Measurements from ENCODE around the gene ACO2. TPM values are rescaled to one million over a fixed set of nuclear protein-coding genes. Genes with fewer than 3 reads are reported as not detected.

Gene ACO2
- total RNA-seq, 1 donor from 2014 or later = 69.9 TPM

DNA sequence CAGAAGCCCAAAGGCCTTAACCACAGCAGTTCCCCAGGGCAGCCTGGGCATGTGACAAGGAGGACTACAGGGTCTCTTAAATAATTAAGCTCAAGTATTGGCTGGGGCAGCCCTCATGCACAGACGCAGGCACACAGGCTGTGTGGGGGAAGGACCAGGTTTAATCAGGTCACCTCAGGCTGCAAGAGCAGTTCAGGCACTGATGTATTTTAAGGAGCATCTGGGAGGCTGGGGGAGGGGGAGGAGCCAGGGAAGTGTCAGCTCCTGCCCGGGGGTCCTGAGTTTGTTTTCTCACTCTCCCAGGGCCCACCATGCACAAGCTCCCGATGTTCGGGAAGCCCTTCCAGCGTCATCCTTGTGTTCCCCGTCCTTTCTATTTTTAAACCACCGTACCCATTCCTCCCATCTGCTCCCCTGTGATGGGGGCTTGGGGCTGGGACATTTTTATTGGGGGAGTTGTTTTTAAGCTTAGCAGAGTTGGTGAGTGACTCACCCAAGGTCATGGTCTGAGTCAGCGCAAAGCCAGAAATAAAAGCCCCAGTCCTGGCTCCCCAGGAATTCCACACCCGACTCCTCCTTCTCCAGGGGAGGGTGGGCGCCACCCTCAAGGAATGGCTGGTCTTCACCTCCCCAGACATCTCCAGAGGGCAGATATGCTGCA is 94.3 kb downstream of the ACO2 start:
- Mint-ChIP-seq H3K9me3 (no peaks in the 10 kb centered on the region), H3K4me1 (peaks cover 36% of the 10 kb centered on the region), H3K4me3 (peak overlapping the region; percentile 81), H3K27ac (peak overlapping the region; percentile 34), H3K36me3 (no peaks in the 10 kb centered on the region), H3K27me3 (ENCODE audit: low read depth) (no peaks in the 10 kb centered on the region)
- TF ChIP-seq, protein P1, sequence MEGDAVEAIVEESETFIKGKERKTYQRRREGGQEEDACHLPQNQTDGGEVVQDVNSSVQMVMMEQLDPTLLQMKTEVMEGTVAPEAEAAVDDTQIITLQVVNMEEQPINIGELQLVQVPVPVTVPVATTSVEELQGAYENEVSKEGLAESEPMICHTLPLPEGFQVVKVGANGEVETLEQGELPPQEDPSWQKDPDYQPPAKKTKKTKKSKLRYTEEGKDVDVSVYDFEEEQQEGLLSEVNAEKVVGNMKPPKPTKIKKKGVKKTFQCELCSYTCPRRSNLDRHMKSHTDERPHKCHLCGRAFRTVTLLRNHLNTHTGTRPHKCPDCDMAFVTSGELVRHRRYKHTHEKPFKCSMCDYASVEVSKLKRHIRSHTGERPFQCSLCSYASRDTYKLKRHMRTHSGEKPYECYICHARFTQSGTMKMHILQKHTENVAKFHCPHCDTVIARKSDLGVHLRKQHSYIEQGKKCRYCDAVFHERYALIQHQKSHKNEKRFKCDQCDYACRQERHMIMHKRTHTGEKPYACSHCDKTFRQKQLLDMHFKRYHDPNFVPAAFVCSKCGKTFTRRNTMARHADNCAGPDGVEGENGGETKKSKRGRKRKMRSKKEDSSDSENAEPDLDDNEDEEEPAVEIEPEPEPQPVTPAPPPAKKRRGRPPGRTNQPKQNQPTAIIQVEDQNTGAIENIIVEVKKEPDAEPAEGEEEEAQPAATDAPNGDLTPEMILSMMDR (IDR thresholded peaks at IDR 0.05; ENCODE audit: unreplicated experiment) = no peak
- DNase-seq (ENCODE audit: low spot score in 2 of 2, unreplicated experiment in 2 of 2) = no peak

DNA sequence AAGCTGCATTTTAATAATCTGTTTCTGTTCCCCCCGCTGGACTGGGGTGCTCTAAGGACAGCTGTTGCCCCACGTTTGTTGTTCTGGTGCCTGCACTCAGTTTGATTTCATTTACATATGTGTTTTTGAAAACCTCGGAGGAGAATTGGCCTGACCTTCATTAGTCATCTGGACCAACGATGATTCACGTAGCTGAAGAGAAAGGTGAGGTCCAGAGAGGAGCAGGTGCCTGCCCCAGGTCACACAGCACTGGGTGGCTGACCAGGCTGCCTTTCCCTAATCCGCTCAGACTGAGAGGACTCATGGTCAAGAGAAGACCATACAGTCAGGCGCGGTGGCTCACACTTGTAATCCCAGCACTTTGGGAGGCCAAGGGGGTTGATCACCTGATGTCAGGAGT is 95.6 kb downstream of the ACO2 start:
- no peaks in the 10 kb centered on the region for H3K9me3 Mint-ChIP-seq
- no peak overlapping the region for H3K4me3 Mint-ChIP-seq
- no peak overlapping the region for H3K27ac Mint-ChIP-seq
- H3K36me3 Mint-ChIP-seq = no peaks in the 10 kb centered on the region
- no peak for DNase-seq (ENCODE audit: low spot score in 2 of 2, unreplicated experiment in 2 of 2)
- no peaks in the 10 kb centered on the region for H3K27me3 Mint-ChIP-seq (ENCODE audit: low read depth)
- TF ChIP-seq, protein P1 (IDR thresholded peaks at IDR 0.05; ENCODE audit: unreplicated experiment) = no peak
- peaks cover 46% of the 10 kb centered on the region for H3K4me1 Mint-ChIP-seq

DNA sequence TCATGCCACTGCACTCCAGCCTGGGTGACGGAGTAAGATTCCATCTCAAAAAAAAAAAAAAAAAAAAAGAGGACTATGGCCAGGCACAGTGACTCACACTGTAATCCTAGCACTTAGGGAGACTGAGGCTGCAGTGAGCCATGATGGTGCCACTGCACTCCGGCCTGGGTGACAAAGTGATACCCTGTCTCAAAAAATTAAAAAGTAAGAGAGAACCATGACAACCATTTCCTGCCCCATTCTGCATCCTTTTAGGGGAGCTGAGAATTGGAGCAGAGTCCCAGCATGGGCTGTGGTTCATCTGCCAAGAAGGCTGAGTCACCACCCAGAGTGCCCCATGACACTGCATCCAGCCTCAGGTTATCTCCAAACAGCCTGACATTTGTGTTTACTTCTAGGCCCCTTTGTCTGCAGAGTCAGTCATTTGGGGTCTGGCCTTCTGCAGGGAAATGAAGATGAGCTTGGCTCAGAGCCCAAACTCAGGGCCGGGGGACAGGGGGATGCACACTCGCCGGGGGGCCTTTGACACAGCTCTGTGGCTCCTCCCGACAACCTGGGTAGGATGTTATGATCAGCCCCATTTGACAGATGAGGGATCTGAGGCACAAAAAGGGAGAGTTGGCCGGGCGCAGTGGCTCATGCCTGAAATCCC is 96.6 kb downstream of the ACO2 start:
- H3K4me1 Mint-ChIP-seq = peaks cover 36% of the 10 kb centered on the region
- H3K27me3 Mint-ChIP-seq (ENCODE audit: low read depth) = no peaks in the 10 kb centered on the region
- H3K4me3 Mint-ChIP-seq = no peak overlapping the region
- H3K9me3 Mint-ChIP-seq = no peaks in the 10 kb centered on the region
- no peak for DNase-seq (ENCODE audit: low spot score in 2 of 2, unreplicated experiment in 2 of 2)
- no peaks in the 10 kb centered on the region for H3K36me3 Mint-ChIP-seq
- TF ChIP-seq, protein P1 (IDR thresholded peaks at IDR 0.05; ENCODE audit: unreplicated experiment) = no peak
- H3K27ac Mint-ChIP-seq = peak overlapping the region; percentile 2

DNA sequence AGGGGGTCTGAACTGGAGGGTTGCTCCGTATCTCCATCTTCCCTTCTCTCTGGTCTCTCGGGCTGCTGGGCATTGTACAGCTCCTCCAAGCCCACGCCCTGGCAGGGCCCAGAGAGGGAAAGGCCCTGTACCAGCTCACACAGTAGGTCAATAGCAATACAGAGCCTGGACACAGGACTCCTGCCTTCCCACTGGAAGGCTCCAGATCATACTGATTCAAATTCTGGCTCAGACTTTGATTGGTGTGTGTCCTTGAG is 98.5 kb downstream of the ACO2 start:
- DNase-seq (ENCODE audit: low spot score in 2 of 2, unreplicated experiment in 2 of 2) = no peak
- Mint-ChIP-seq H3K27ac (no peak overlapping the region), H3K4me3 (no peak overlapping the region), H3K4me1 (peaks cover 20% of the 10 kb centered on the region), H3K36me3 (no peaks in the 10 kb centered on the region), H3K27me3 (ENCODE audit: low read depth) (no peaks in the 10 kb centered on the region), H3K9me3 (no peaks in the 10 kb centered on the region)
- TF ChIP-seq, protein P1 (IDR thresholded peaks at IDR 0.05; ENCODE audit: unreplicated experiment) = no peak

DNA sequence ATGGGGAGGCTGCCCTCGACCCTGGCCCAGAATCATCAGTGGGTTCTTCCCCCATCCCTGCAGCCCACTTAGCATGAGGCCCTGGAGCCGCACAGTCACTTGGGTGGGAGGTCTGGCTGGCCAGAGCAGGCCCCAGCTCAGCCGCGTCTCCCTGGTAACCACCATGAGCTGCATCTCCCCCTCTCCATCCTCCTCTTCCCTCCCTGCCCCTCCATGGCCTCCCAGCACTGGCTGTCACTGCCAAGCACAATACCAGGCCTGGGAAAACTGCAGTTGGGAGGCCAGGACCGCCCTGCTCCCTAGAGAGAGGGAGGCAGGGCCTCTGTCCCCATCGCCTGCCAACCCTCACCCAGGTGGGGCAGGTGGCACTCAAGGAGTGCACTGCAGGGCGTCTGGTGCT is 99.9 kb downstream of the ACO2 start:
- Mint-ChIP-seq H3K4me3 (no peak overlapping the region), H3K9me3 (no peaks in the 10 kb centered on the region), H3K27me3 (ENCODE audit: low read depth) (no peaks in the 10 kb centered on the region), H3K4me1 (peaks cover 10% of the 10 kb centered on the region), H3K27ac (no peak overlapping the region), H3K36me3 (no peaks in the 10 kb centered on the region)
- TF ChIP-seq, protein P1 (IDR thresholded peaks at IDR 0.05; ENCODE audit: unreplicated experiment) = no peak
- DNase-seq (ENCODE audit: low spot score in 2 of 2, unreplicated experiment in 2 of 2) = no peak
